Right cardiac atrium (tissue), 5 donors: ENCODE measurements around the gene VSTM4. TPM values are rescaled to one million over a fixed set of nuclear protein-coding genes. Genes with fewer than 3 reads are reported as not detected.

ENCODE experiments used
- ATAC-seq, 2 donors: fragments of 200-7000 bp; cut with Tn5 transposase; one replicate each; pipeline versions ENCODE4 v1.8.0 to v1.9.1; 2020; ENCODE audit warnings: moderate library complexity in 2 of 2, mild to moderate bottlenecking in 1 of 2
- DNase-seq, 3 donors: peaks; one replicate each; pipeline ENCODE4 v3.0.0-alpha.2; 2020
- H3K27ac ChIP-seq: one replicate; pipeline ENCODE4 v1.5.1; 2013; ENCODE audit warnings: mild to moderate bottlenecking, low read length, control low read depth, moderate library complexity
- H3K27me3 ChIP-seq: one replicate; pipeline ENCODE4 v1.6.1; 2013; ENCODE audit not compliant: control insufficient read depth, insufficient read depth
- H3K4me1 ChIP-seq: one replicate; pipeline ENCODE4 v1.6.1; 2013; ENCODE audit warnings: low read length; ENCODE audit not compliant: control insufficient read depth, insufficient read depth
- H3K4me3 ChIP-seq: one replicate; pipeline ENCODE4 v1.5.1; 2013; ENCODE audit warnings: low read length, control low read depth
- H3K9me3 ChIP-seq: one replicate; pipeline ENCODE4 v1.6.1; 2013; ENCODE audit warnings: low read length; ENCODE audit not compliant: control insufficient read depth
- WGBS: extraction: QIAGEN DNeasy Blood & Tissue Kit; methylation state at CpG from one replicate; pipeline ENCODE4 v1.1.7; 2013; 5-methylcytosine and 5-hydroxymethylcytosine counted together
- intact Hi-C, 4 donors: fragments of 100-400 bp; cut with DNase I; formaldehyde crosslinking; loops; one replicate each; pipeline versions ENCODE4 v1.11.0 to v1.14.0; 2022 to 2023
- polyA plus RNA-seq: library from polyadenylated mRNA; stranded (reverse); fragments of 200-250 nt; gene quantifications from one replicate; pipeline ENCODE4 v1.2.3, GENCODE V29; 2013
- total RNA-seq, 4 donors: library from RNA; stranded (reverse); fragmentation: NEBNext Ultra II Directional; extraction: Animal tissue kit (Norgen Biotek cat#: 25700); gene quantifications; one replicate each; pipeline ENCODE4 v1.2.1, GENCODE V29; 2021
- donor health status: healthy with polysubstance abuse.
- donor health status: DM: no; HTN: yes; CAD: no.
- donor health status: DM: no; HTN: no; CAD: no.
- donor health status: DM: no; HTN: yes; CAD: no; lungs with severe emphysema.
- donor health status: DM: yes; HTN: yes; CAD: no.

Gene VSTM4
- total and polyA plus RNA-seq, 5 donors: 9.9 to 23.8 (median 21.4) TPM

DNA sequence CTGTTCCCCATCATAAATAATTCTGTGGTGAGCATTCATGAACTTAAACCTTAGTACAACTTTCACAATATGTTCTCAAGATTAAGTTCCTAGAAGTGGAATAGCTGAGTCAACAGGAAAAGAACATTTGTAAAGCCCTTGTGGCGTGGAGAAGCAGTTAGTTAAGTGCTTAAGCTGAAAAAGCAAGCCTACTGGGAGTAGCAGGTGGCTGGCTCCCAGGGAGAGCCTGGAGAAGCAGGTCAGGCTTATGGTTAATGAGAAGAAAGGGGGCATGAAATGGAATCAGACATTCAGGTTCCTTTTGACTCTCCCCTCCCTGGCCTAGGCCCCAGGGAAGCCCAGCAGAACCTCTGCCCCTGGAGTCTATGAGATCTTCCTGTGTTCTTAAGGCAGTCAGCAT, 35.3 kb downstream of the VSTM4 start:
- ATAC-seq (peak; percentile 58 to 84), DNase-seq (peak in 2 of 3 donors; percentile 40 to 73)
- WGBS: 21% methylated on average over 1 of the region's 1 CpG
- no peak overlapping the region for H3K4me3 ChIP-seq
- H3K4me1 ChIP-seq: peaks cover 19% of the 10 kb centered on the region
- intact Hi-C loops: no loop called here
- no peaks in the 10 kb centered on the region for H3K9me3 ChIP-seq
- H3K27me3 ChIP-seq: no peaks in the 10 kb centered on the region
- no peak overlapping the region for H3K27ac ChIP-seq

DNA sequence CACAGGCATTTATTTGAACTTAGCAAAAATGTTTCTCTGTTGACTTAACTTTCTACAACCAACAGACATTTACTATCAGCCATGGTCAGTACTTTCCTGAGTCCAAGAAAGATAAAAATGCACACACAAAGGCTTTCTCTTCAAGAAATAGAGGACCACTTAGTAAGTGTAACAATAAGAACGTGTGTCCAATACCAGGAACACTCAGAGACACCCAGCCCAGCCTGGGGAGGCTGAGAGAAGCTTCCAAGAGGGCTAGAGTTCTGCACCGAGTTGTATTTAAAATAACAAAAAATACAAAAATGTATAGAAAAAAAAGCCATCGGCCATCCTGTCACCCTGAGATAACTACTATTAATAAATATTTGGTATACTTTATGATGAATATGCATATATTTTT, 35.8 kb downstream of the VSTM4 start:
- Histone ChIP-seq H3K27ac (no peak overlapping the region), H3K4me1 (peaks cover 19% of the 10 kb centered on the region), H3K9me3 (no peaks in the 10 kb centered on the region), H3K27me3 (no peaks in the 10 kb centered on the region), H3K4me3 (no peak overlapping the region)
- 55% methylated on average over 3 of the region's 3 CpGs for WGBS
- ATAC-seq (peak in 1 of 2 donors; percentile 51), DNase-seq (no peak)
- intact Hi-C loops: no loop called here

DNA sequence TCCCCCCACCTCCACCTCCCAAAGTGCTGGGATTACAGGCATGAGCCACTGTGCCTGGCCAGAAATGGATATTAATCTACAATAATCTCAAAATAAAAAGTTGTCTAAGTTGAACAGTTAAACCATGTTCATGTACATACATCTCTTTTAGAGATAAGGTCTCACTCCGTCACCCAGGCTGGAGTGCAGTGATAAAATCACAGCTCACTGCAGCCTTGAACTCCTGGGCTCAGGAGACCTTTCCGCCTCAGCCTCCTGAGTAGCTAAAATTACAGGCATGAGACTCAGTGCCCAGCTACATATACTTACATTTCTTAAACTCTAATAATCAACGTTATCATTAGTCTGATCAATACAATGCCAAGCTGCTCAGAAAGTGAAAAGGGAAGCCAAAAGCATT, 36.2 kb downstream of the VSTM4 start:
- ATAC-seq: no peak
- H3K27ac ChIP-seq: no peak overlapping the region
- H3K27me3 ChIP-seq: no peaks in the 10 kb centered on the region
- intact Hi-C loops: no loop called here
- no peaks in the 10 kb centered on the region for H3K9me3 ChIP-seq
- H3K4me3 ChIP-seq: no peak overlapping the region
- DNase-seq: no peak
- WGBS: 75% methylated on average over 3 of the region's 3 CpGs
- peaks cover 19% of the 10 kb centered on the region for H3K4me1 ChIP-seq

DNA sequence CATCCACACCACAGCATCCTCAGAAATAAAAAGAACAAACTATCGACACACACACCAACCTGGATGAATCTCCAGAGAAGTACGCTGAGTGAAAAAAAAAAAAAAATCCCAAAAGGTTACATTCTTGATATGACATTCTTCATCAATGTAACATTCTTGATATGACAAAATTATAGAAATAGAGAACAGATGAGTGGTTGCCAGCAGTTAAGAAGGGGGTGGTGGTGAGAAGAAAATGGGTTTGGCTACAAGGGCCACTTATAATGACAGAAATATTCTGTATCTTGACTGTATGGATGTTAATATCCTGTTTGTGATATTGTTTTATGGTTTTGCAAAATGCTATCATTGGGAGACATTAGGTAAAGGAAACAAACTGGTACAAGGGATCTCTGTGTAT, 36.9 kb downstream of the VSTM4 start:
- peaks cover 17% of the 10 kb centered on the region for H3K4me1 ChIP-seq
- WGBS: 95% methylated on average over 2 of the region's 2 CpGs

DNA sequence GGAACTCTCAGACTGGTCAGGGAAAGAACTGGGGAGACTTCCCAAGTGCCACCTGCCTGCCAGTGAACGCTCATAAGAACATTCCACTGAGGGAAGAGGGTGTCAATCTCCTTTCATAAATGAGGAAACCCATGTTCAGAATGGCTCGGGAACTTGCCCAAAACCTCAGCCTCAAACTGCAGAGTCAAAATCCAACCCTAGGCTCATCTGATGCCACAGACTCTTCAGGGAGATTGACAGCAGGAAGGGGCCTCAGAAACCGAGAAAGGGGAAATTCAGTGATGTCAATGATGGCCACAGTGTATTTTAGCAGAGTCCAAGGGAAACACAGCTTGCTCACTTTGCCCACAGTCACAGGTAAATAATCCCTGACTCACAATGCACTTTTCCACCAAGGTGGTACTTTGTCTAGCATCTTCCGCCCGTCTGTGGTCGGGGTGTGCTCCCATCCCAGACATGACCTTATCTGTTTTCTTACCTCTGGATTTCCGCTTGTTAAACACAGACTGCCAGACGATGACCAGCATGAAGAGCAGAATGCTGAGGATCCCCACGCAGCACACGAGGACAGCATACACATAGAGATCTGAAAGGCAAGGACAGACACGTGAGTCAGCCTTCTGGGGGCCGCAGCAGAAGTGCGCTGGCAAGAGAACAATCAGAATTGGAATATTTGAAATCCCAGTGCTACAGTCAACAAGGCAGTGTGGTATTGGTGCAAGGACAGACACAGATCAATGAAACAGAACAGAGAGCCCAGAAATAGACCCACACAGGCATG, 38.4 kb downstream of the VSTM4 start:
- H3K4me1 ChIP-seq: peaks cover 14% of the 10 kb centered on the region
- 77% methylated on average over 13 of the region's 13 CpGs for WGBS
- no peaks in the 10 kb centered on the region for H3K9me3 ChIP-seq
- H3K27me3 ChIP-seq: no peaks in the 10 kb centered on the region
- H3K4me3 ChIP-seq: no peak overlapping the region
- ATAC-seq (no peak), DNase-seq (no peak)
- H3K27ac ChIP-seq: no peak overlapping the region
- intact Hi-C loops: no loop called here

More for the DNA sequence above, 36.9 kb downstream of the VSTM4 start:
- no peak for ATAC-seq
- no peak overlapping the region for H3K27ac ChIP-seq
- no peaks in the 10 kb centered on the region for H3K27me3 ChIP-seq
- no peak for DNase-seq
- H3K4me3 ChIP-seq: no peak overlapping the region
- intact Hi-C loops: no loop called here
- no peaks in the 10 kb centered on the region for H3K9me3 ChIP-seq

DNA sequence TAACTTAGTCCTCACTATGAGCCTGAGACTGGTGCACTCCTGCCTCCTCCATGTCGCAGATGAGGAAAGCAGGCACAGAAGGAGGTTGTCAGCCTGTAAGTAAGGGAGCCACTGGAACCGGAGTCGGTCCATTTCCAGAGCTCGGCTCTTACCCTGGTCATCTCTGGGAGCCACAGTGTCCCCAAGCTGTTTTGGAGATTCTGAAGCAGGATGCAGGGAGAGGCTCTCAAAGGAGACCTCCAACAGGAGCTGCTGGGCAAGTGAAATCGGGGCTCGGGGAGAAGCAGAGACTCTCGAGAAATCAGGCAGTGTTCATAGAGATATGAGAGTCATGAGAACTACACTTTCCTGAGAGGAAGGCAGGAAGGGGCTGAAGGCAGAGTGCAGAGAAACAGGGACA, 39.0 kb downstream of the VSTM4 start:
- intact Hi-C loops: no loop called here
- WGBS: 83% methylated on average over 7 of the region's 7 CpGs
- H3K27me3 ChIP-seq: no peaks in the 10 kb centered on the region
- ATAC-seq (no peak), DNase-seq (no peak)
- no peaks in the 10 kb centered on the region for H3K9me3 ChIP-seq
- H3K4me3 ChIP-seq: no peak overlapping the region
- peaks cover 14% of the 10 kb centered on the region for H3K4me1 ChIP-seq
- H3K27ac ChIP-seq: no peak overlapping the region

DNA sequence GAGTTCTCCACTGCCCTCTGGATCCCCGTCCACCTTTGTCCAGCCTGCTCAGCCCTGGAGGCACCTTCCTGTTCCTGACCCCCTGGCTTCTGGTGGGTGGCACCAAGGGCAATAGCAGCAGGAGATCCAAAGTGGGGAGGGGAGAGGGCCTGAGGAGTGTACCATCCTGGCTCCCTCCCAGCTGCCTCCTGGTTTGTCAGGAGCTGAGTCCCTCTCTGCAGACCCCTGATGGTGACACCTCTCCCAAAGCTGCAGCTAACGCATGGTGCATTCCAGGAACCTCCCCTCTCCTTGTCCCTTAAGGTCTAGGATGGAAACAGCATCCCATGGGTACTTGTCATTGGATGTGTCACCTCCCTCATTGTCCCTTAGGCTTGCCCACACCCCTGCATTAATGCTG, 39.6 kb downstream of the VSTM4 start:
- no peak for DNase-seq
- H3K27me3 ChIP-seq: no peaks in the 10 kb centered on the region
- 100% methylated on average over 2 of the region's 2 CpGs for WGBS
- peaks cover 12% of the 10 kb centered on the region for H3K4me1 ChIP-seq
- no peak overlapping the region for H3K4me3 ChIP-seq
- H3K27ac ChIP-seq: no peak overlapping the region
- no peaks in the 10 kb centered on the region for H3K9me3 ChIP-seq
- no peak for ATAC-seq
- intact Hi-C loops: no loop called here

DNA sequence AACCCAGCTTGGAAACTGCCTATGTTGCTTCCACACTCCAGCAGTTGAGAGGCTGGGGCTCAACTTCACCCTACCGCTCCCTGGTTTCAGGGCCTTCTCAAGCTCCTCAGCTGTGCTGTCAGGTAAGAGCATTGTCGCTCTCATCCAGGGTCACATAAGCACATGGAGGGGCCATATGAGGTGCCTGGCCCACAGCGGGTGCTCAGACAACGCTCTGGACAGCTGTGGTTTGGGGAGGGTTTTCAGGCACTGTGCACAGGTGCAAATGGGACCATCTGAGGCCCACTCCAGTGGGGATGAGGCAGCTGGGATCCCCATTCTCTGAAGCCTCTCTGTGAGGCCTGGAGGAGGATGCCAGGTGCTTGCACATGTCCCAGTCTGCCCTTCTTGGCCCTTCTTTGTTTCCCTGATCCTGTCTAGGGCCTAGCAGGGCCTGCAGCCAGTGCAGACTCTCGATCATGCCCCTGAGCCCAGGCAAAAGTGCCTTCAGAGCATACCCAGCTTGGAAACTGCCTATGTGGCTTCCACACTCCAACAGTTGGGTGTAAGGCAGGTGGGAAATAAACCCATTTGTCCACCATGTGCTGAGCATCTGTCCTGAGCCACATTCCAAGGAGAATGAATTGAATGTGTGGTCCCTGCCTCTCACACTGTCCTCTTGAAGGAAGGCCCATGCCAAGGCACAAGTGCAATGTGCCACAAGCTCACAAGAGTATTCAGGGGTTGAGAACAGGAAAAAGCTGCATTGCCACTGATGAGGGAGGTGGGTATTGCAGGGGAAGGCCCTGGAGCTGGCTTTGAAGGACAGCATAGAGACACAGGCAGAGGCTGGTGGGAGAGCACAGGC, 40.3 kb downstream of the VSTM4 start:
- intact Hi-C loops: no loop called here
- whole genome bisulfite sequencing: 96% methylated on average over 5 of the region's 5 CpGs
- H3K9me3 ChIP-seq: no peaks in the 10 kb centered on the region
- ATAC-seq (no peak), DNase-seq (no peak)
- H3K4me3 ChIP-seq: no peak overlapping the region
- no peak overlapping the region for H3K27ac ChIP-seq
- peaks cover 7% of the 10 kb centered on the region for H3K4me1 ChIP-seq
- no peaks in the 10 kb centered on the region for H3K27me3 ChIP-seq

DNA sequence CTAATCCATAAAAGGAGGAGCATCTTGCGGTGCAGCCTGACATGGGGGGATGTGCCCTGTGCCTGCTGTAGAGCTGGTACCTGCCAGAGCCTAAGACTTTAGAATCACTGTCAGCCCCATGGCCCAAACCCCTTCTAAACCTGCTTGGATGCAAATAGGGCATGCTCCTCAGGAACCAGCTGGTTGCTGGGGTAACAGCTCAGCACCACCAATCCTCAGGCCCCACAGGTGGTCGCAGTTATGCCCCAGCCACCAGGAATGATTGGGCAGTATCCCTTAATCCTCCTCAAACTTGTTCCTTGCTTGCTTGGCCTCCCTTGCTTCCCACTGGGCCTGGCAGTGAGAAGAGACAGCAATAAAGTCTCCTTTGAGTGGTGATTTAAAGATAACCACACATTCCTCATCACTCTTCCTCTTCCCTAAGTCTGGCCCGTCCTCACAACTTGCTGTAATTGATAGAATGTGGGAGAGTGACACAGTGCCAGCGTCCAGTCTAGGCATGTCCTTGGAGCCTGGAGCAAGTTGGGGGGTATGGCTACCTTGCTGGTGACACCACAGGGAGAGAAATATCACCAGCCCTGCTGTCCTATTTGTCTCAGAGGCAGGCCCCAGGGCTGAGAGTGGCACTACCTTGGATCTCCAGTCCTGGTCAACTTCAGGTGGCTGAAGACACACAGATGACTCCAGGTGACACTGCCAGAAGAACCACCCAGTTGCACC, 43.0 kb downstream of the VSTM4 start:
- 88% methylated on average over 4 of the region's 4 CpGs for WGBS
- intact Hi-C loops: no loop called here

DNA sequence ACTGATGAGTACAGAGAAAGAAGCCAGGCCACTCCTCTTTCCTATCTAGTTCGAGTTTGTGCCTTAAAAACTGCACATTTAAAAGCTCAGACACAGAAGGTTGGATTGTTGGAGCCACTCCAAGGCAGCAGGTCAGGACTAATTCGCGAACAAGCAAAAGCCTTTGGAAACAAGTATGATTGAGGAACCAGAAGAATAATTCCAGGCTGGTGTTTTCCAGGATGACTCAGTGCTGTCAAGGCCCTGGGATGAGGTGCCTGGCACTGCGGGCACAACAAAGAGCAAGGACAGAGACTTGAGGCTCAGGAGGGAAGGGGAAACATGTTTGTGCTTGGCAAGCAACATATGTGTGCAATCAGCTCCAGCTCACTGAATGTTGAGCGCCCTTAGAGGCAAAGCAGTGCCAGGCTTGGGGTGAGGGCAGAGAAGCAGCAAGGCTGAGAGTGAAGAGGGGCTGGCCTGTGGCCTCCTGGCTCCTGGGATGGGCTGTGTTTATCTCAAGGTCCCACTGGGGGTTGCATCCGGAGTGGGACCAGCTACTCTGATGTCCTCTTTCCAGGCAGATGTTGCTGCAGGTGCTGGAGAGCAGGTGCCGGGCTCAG, 44.1 kb downstream of the VSTM4 start:
- H3K9me3 ChIP-seq: no peaks in the 10 kb centered on the region
- H3K27me3 ChIP-seq: no peaks in the 10 kb centered on the region
- H3K4me1 ChIP-seq: peaks cover 10% of the 10 kb centered on the region
- 65% methylated on average over 7 of the region's 7 CpGs for WGBS
- DNase-seq (no peak), ATAC-seq (no peak)
- H3K4me3 ChIP-seq: no peak overlapping the region
- intact Hi-C loops: no loop called here
- H3K27ac ChIP-seq: peak overlapping the region; percentile 13

More for the DNA sequence above, 43.0 kb downstream of the VSTM4 start:
- Histone ChIP-seq H3K9me3 (no peaks in the 10 kb centered on the region), H3K27ac (no peak overlapping the region), H3K27me3 (no peaks in the 10 kb centered on the region), H3K4me3 (no peak overlapping the region), H3K4me1 (peaks cover 13% of the 10 kb centered on the region)
- DNase-seq (no peak), ATAC-seq (no peak)
